ENCODE measurements around the gene TMEM121. TPM values are rescaled to one million over a fixed set of nuclear protein-coding genes. Genes with fewer than 3 reads are reported as not detected.
"Not testable (repeated sequence)": the region's sequence is repeated elsewhere in the genome, so short reads cannot be mapped to it uniquely, and the experiment has no call there.

TMEM121 gene
- total RNA-seq, 1 donor from 2014 or later: 4.0 TPM

DNA sequence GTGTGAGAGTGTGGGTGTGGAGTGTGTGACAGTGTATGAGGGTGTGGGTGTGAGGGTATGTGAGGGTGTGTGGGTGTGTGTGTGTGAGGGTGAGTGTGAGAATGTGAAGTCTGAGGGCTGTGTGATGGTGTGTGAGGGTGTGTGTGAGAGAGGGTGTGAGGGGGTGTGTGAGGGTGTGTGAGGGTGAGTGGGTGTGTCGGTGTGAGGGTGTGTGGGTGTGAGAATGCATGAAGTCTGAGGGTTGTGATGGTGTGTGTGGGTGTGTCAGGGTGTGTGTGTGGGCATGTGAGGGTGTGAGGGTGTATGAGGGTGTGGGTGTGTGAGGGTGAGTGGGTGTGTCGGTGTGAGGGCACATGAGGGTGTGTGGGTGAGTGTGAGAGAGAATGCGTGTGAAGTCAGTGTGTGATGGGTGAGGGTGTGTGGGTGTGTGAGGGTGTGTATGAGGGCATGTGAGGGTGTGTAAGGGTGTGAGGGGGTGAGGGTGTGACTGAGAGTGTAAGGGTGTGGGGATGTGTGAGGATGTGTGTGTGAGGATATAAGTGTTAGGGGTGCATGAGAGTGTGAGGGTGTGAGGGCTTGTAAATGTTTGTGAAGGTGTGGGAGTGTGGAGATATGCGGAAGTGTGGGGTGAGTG is 36.4 kb downstream of the TMEM121 start:
- intact Hi-C loops (cut with micrococcal nuclease): no loop called here
- no peak for ATAC-seq
- DNase-seq: no peak

- intact Hi-C loops (cut with micrococcal nuclease): no loop called here
- no peak for DNase-seq
- no peak for ATAC-seq
Measured at GRCh38 chr14:105563347-105563737, 37.0 kb downstream of the TMEM121 start.

GRCh38 chr14:105564536-105564935 is 38.2 kb downstream of the TMEM121 start:
- intact Hi-C loops (cut with micrococcal nuclease); DNase-seq; ATAC-seq: not testable (repeated sequence)

DNA sequence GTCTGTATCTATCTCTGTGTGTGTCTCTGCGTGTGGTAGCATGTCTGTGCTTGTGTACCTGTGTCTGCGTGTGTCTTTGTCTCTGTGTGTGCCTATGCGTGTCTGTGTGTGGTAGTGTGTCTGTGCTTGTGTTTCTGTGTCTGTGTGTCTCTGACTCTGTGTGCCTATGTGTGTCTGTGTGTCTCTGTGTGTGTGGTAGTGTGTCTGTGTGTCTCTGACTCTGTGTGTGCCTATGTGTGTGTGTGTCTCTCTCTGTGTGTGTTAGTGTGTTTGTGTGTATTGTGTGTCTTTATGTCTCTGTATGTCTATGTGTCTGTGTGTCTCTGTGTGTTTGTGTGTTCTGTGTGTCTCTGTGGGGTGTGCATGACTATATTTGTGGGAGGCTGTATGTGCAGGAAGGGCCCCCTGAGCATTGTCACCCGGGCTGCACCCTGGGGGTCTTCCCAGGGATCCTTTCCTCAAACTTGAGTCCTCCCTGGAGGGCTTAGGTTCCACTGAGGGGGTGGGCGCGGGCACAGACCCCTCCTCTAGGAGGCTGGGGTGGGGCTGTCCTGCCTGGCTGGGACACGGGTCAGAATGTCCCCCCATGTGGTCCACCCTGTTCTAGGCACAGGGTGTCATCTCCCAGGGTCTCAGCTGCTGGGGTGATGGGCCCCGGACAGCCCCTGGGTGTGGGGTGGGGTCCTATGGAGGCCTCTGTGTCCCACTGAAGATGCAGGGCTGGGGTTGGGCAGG is 39.0 kb downstream of the TMEM121 start:
- intact Hi-C loops (cut with micrococcal nuclease); DNase-seq; ATAC-seq: not testable (repeated sequence)

- intact Hi-C loops (cut with micrococcal nuclease); ATAC-seq: not testable (repeated sequence)
Measured at GRCh38 chr14:105566248-105567163, 40.1 kb downstream of the TMEM121 start.

GRCh38 chr14:105567164-105568103 is 41.1 kb downstream of the TMEM121 start:
- not testable (repeated sequence) for ATAC-seq, DNase-seq

More at GRCh38 chr14:105566248-105567163, 40.1 kb downstream of the TMEM121 start:
- DNase-seq: not testable (repeated sequence)

GRCh38 chr14:105568140-105568843 is 41.9 kb downstream of the TMEM121 start:
- DNase-seq; intact Hi-C loops (cut with micrococcal nuclease); ATAC-seq: not testable (repeated sequence)

More at GRCh38 chr14:105567164-105568103, 41.1 kb downstream of the TMEM121 start:
- intact Hi-C loops (cut with micrococcal nuclease): not testable (repeated sequence)

DNA sequence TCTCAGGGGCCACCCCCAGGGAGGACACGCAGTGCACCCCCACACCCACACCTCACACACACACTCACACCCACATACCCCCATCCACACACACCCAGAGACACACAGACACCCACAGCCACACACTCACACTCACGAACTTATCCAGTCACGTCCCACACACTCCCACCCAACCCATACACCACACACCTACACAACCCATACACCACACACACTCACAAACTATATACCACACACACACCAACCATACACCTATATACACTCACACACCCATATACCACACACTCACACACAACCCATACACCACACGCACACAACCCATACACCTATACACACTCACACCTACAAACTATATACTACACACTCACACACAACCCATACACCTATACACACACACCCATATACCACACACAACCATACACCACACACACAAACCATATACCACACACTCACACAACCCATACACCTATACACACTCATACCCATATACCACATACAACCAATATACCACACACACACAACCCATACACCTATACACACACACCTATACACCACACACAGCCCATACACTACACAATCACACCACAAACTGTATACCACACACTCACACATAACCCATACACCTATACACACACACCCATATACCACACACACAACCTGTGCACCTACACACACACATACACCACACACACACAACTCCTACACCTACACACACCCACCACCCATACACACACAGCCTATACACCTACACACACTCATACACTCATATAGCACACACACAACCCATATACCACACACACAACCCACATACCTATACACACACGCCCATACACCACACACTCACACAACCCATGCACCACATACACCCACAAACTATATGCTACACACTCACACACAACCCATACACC is 42.7 kb downstream of the TMEM121 start:
- intact Hi-C loops (cut with micrococcal nuclease): no loop called here
- ATAC-seq: no peak

GRCh38 chr14:105570482-105570881 is 44.1 kb downstream of the TMEM121 start:
- intact Hi-C loops (cut with micrococcal nuclease): no loop called here
- no peak for ATAC-seq
- DNase-seq: no peak

More for the DNA sequence above, 42.7 kb downstream of the TMEM121 start:
- no peak for DNase-seq

DNA sequence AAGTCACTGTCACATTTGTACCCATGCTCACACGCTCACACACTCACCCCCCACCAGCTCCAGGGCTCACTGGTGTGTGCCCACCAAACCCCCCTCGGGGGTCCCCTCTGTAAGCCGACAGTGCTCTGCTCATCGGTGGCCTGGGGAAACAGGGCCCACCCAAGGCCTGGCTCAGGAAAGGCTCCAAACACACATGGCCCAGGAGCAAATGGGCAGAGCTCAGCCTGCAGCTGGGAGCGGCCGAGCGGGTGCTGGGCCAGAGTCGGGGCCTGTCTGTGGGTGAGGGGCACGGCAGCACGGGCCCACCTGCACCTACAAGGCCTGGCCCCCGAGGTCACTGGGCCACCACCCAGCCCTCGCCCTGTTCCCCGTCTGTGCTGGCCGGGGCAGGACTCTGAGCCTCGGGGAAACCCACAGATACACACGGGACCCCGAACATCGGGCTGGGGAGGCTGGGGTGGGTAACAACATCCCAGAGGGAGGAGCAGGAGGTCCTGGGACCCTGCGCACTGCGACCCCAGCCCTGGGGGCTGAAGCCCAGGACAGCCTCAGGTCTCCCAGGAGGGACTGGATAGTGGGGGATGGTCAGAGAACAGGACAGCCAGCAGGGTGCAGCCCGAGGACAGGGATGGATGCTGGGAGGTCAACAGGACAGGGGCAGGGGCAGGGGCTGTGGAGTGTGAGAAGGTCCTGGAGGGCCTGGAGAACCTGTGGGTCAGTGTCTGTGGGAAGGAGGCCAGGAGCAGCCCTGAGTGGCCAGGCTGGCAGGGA is 45.0 kb downstream of the TMEM121 start:
- ATAC-seq; DNase-seq; intact Hi-C loops (cut with micrococcal nuclease): not testable (repeated sequence)

DNA sequence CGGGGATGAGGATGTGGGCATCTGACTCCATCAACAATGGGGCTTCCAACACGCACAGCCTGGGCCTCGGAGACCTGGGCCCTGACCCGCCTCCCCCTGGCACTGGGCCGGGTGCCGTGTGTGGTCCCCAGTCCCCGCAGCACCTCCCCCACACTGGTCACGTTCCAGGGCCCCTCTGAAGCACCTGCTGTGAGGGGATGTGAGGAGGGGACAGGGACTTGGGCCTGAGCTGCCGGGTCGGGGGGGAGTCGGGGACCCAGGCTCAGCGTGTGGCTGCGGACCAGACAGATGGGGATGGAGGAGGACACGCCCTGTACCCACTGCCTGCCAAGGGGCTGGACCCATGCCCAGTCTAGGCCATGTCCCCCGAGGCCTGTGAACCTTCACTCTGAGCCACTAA is 45.7 kb downstream of the TMEM121 start:
- intact Hi-C loops (cut with micrococcal nuclease); ATAC-seq; DNase-seq: not testable (repeated sequence)

DNA sequence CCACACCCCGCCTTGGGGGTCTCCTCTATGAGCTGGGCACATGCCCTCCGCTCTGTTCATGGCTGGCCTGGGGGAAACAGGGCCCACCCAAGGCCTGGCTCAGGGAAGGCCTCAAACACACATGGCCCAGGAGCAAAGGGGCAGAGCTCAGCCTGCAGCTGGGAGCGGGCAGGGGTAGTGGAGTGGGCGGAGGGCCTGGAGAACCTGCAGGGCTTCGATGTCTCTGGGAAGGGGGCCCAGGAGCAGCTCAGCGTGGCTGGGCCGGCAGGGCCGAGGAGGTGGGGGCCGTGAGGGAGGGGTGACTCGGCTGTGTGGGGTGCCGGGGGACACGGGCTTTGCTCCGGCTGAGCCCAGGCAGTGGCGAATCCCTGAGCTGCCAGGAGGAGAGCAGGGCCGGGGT is 47.5 kb downstream of the TMEM121 start:
- ATAC-seq; intact Hi-C loops (cut with micrococcal nuclease); DNase-seq: not testable (repeated sequence)

GRCh38 chr14:105574411-105574810 is 48.0 kb downstream of the TMEM121 start:
- DNase-seq; ATAC-seq; intact Hi-C loops (cut with micrococcal nuclease): not testable (repeated sequence)

DNA sequence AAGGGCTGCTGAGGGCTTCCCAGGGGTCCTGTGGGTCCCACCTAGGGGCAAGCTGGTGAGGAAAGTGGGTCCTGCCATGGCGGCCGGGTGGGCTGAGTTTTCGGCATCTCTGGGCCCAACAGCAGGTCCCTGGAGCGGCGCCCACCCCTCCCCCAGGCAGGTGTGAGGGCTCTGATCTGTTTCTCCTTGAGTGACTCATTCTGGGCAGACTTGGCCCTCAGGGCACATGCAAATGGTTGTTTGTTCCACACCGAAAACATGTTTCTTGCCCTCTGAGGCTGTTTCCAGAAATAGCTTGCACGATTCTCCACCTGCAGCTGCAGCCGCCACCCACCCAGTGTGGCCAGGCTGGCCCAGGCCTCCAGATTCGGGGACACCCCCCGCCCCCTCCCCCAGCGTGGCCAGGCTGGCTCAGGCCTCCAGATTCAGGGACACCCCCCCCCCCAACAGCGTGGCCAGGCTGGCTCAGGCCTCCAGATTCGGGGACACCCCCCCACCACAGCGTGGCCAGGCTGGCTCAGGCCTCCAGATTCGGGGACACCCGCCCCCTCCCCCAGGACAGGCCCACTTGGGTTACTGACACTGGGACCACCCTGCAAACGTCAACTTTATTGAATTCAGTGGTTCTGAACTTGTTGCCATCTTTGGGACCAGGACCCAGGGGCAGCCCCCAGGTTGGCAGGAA is 48.8 kb downstream of the TMEM121 start:
- ATAC-seq; DNase-seq; intact Hi-C loops (cut with micrococcal nuclease): not testable (repeated sequence)

GRCh38 chr14:105576525-105577088 is 50.2 kb downstream of the TMEM121 start:
- no peak for ATAC-seq
- DNase-seq: no peak
- intact Hi-C loops (cut with micrococcal nuclease): no loop called here
